K562 (cell line): ENCODE measurements around the gene CSF1. TPM values are rescaled to one million over a fixed set of nuclear protein-coding genes. Genes with fewer than 3 reads are reported as not detected.
A peak's percentile ranks its signal among the peaks of the same experiment; 100 is the strongest.

Source experiments
- ATAC-seq: fragments of 200-7000 bp; cut with Tn5 transposase; 3 replicates; pipeline ENCODE4 v1.9.1; 2020; ENCODE audit warnings: moderate library complexity
- BruUV-seq: library from RNA; stranded (reverse); fragments of 400-500 nt; replicated peaks from 2 replicates; lab custom pipeline; 2021; lab: Mats Ljungman, UMichigan
- CTCF ChIA-PET: fragments of 300-600 bp; formaldehyde crosslinking; extraction: SDS; loops from one replicate; lab custom pipeline; 2021; ENCODE audit warnings: low intra/inter-chr PET ratio; lab: Yijun Ruan, JAX
- POLR2A ChIA-PET: fragments of 300-600, 350-650 bp; sonication (Branson Sonifier 250); formaldehyde crosslinking; extraction: SDS; loops from one replicate; lab custom pipeline; 2021; ENCODE audit warnings: antibody characterized with exemption, inconsistent platforms; lab: Yijun Ruan, JAX
- DNase-seq, 4 experiments: peaks; one replicate each; pipeline versions ENCODE4 v3.0.0 to v3.0.0-alpha.2; 2011 to 2018; ENCODE audit warnings: low spot score in 3 of 4, mixed read lengths in 3 of 4; ENCODE audit errors: extremely low read depth in 1 of 4
- FAIRE-seq: peaks from 2 replicates; lab custom pipeline; 2011; peaks lifted over from hg19 to GRCh38; lab: Jason Lieb, UNC
- H2AFZ ChIP-seq: 2 replicates; pipeline ENCODE4 v1.6.0; 2011; ENCODE audit warnings: low read depth, low read length, control low read depth, inconsistent platforms
- H3K27ac ChIP-seq: fragments of 200-600 bp; 3 replicates; pipeline ENCODE4 v1.8.0; 2011; ENCODE audit warnings: low read depth, mild to moderate bottlenecking, control low read depth, inconsistent platforms, low read length, moderate library complexity, mixed read lengths; ENCODE audit errors: extremely low read depth
- H3K27me3 ChIP-seq, 2 experiments: fragments of 300-600 bp in 1 of 2; 2 replicates in 1 of 2; 3 replicates in 1 of 2; pipeline versions ENCODE4 v1.6.0 to v1.8.0; 2011; ENCODE audit warnings: inconsistent platforms in 2 of 2, low read length in 2 of 2, mild to moderate bottlenecking in 1 of 2, mixed read lengths in 1 of 2, moderate library complexity in 1 of 2; ENCODE audit not compliant: control insufficient read depth in 2 of 2, insufficient read depth in 2 of 2
- H3K36me3 ChIP-seq: fragments of 300-600 bp; 3 replicates; pipeline ENCODE4 v1.8.0; 2011; ENCODE audit warnings: mild to moderate bottlenecking, low read length, inconsistent platforms; ENCODE audit not compliant: control insufficient read depth, insufficient read depth
- H3K4me1 ChIP-seq, 2 experiments: fragments of 200-600 bp in 1 of 2; replicated peaks in 1 of 2; 2 replicates in 1 of 2; 3 replicates in 1 of 2; pipeline versions ENCODE4 v1.5.1 to v1.8.0; 2011; ENCODE audit warnings: inconsistent platforms in 2 of 2, low read length in 2 of 2, mild to moderate bottlenecking in 1 of 2, mixed read lengths in 1 of 2, moderate library complexity in 1 of 2; ENCODE audit not compliant: control insufficient read depth in 2 of 2, insufficient read depth in 2 of 2
- H3K4me2 ChIP-seq: 2 replicates; pipeline ENCODE4 v1.6.1; 2011; ENCODE audit warnings: low read length, control low read depth, inconsistent platforms, mixed read lengths; ENCODE audit not compliant: insufficient read depth
- H3K4me3 ChIP-seq: fragments of 200-600 bp; sonication (generic), shearing (Covaris generic); 2 replicates; pipeline ENCODE4 v1.5.1; 2016; ENCODE audit warnings: control low read depth, inconsistent platforms
- H3K79me2 ChIP-seq: fragments of 200-600 bp; 3 replicates; pipeline ENCODE4 v1.8.0; 2011; ENCODE audit warnings: low read length, inconsistent platforms; ENCODE audit not compliant: control insufficient read depth, insufficient read depth
- H3K9ac ChIP-seq, 2 experiments: 2 replicates each; pipeline versions ENCODE4 v1.6.0 to v1.6.1; 2011; ENCODE audit warnings: low read depth in 2 of 2, low read length in 2 of 2, control low read depth in 1 of 2, inconsistent platforms in 1 of 2, mild to moderate bottlenecking in 1 of 2, mixed read lengths in 1 of 2; ENCODE audit not compliant: insufficient read depth in 1 of 2
- H3K9me1 ChIP-seq: one replicate; pipeline ENCODE4 v1.6.0; 2011; ENCODE audit warnings: inconsistent platforms, mild to moderate bottlenecking, low read length, moderate library complexity; ENCODE audit not compliant: control insufficient read depth, insufficient read depth
- H3K9me3 ChIP-seq: replicated peaks from 2 replicates; pipeline ENCODE4 v1.5.1; 2011; ENCODE audit warnings: low read depth, low read length, inconsistent platforms; ENCODE audit not compliant: control insufficient read depth, insufficient read depth
- H4K20me1 ChIP-seq: replicated peaks from 2 replicates; pipeline ENCODE4 v1.6.1; 2011; ENCODE audit warnings: low read length, inconsistent platforms, mixed read lengths; ENCODE audit not compliant: control insufficient read depth, insufficient read depth
- ARID3A ChIP-seq: IDR thresholded peaks from 2 replicates; pipeline ENCODE4 v1.6.1; 2012; ENCODE audit warnings: low read depth, low read length, improper control_type of control experiment, borderline replicate concordance
- CBFA2T3 ChIP-seq: fragments of 450-650 bp; IDR thresholded peaks from 2 replicates; pipeline ENCODE4 v1.6.1; 2017
- CREM ChIP-seq: IDR thresholded peaks from 2 replicates; pipeline ENCODE4 v1.6.1; 2014; ENCODE audit warnings: antibody characterized with exemption, low read depth
- CTBP1 ChIP-seq: fragments of 450-650 bp; IDR thresholded peaks from 2 replicates; pipeline ENCODE4 v1.6.1; 2016; ENCODE audit warnings: borderline replicate concordance
- EGR1 ChIP-seq: fragments of 450-650 bp; conservative IDR thresholded peaks from 2 replicates; pipeline ENCODE4 v1.6.1; 2017; ENCODE audit warnings: mild to moderate bottlenecking
- GABPB2 ChIP-seq: fragments of 250-450 bp; sonication (Bioruptor Pico); conservative IDR thresholded peaks from 2 replicates; pipeline ENCODE4 v1.5.1; 2021; ENCODE audit warnings: mild to moderate bottlenecking
- HDAC2 ChIP-seq: fragments of 450-650 bp; IDR thresholded peaks from 2 replicates; pipeline ENCODE4 v1.6.1; 2016; ENCODE audit warnings: mild to moderate bottlenecking
- MAFG ChIP-seq: fragments of 450-650 bp; conservative IDR thresholded peaks from 2 replicates; pipeline ENCODE4 v1.6.1; 2016; ENCODE audit warnings: missing genetic modification characterization, missing compliant biosample characterization
- MECOM ChIP-seq: fragments of 250-450 bp; sonication (Bioruptor Pico); IDR thresholded peaks from 2 replicates; pipeline ENCODE4 v1.8.0; 2022; ENCODE audit warnings: inconsistent platforms
- MLX ChIP-seq, 2 experiments: fragments of 450-650 bp in 1 of 2; sonication (generic) in 1 of 2; formaldehyde crosslinking; conservative IDR thresholded peaks; 2 replicates each; pipeline versions ENCODE4 v1.4.0 to v1.8.1; 2020 to 2022; ENCODE audit warnings: mild to moderate bottlenecking in 1 of 2, missing genetic modification reagents in 1 of 2
- MXI1 ChIP-seq: IDR thresholded peaks from 2 replicates; pipeline ENCODE4 v1.6.1; 2011; ENCODE audit warnings: low read depth, mild to moderate bottlenecking, improper control_type of control experiment, low read length
- MYC ChIP-seq, 2 experiments: fragments of 250-450 bp in 1 of 2; sonication (Bioruptor Pico) in 1 of 2; IDR thresholded peaks; 2 replicates each; pipeline versions ENCODE4 v1.5.1 to v1.6.1; 2012 to 2021; ENCODE audit warnings: low read depth in 2 of 2, borderline replicate concordance in 1 of 2, improper control_type of control experiment in 1 of 2, low read length in 1 of 2, mild to moderate bottlenecking in 1 of 2, moderate library complexity in 1 of 2
- SIX5 ChIP-seq, 2 experiments: IDR thresholded peaks; 2 replicates each; pipeline ENCODE4 v1.6.1; 2011; ENCODE audit warnings: low read length in 2 of 2, borderline replicate concordance in 1 of 2, low read depth in 1 of 2, mild to moderate bottlenecking in 1 of 2, moderate library complexity in 1 of 2; ENCODE audit not compliant: insufficient read depth in 1 of 2
- SP2 ChIP-seq: IDR thresholded peaks from 2 replicates; pipeline ENCODE4 v1.6.1; 2011; ENCODE audit warnings: mild to moderate bottlenecking, low read depth, low read length, moderate library complexity; ENCODE audit not compliant: poor library complexity, severe bottlenecking; ENCODE audit errors: extremely low read depth
- TAF9B ChIP-seq: fragments of 450-650 bp; IDR thresholded peaks from 2 replicates; pipeline ENCODE4 v1.6.1; 2018; ENCODE audit warnings: mild to moderate bottlenecking; ENCODE audit not compliant: partially characterized antibody
- TAL1 ChIP-seq: fragments of 450-650 bp; IDR thresholded peaks from 2 replicates; pipeline ENCODE4 v1.6.1; 2016; ENCODE audit warnings: mild to moderate bottlenecking
- TBP ChIP-seq: optimal IDR thresholded peaks from 2 replicates; pipeline ENCODE3; 2011; ENCODE audit warnings: low read depth, low read length, improper control_type of control experiment
- ZFP36 ChIP-seq: fragments of 150-350 bp; IDR thresholded peaks from 2 replicates; pipeline ENCODE4 v1.6.1; 2018; ENCODE audit warnings: low read length, low read depth; ENCODE audit not compliant: partially characterized antibody
- ZNF140 ChIP-seq: fragments of 250-450 bp; sonication (Bioruptor Pico); IDR thresholded peaks from 2 replicates; pipeline ENCODE4 v1.8.0; 2021; ENCODE audit warnings: moderate library complexity, mild to moderate bottlenecking, inconsistent platforms
- WGBS: fragments of 100-300 bp; shearing (Covaris generic); methylation state at CpG from one replicate; pipeline ENCODE4 v1.1.6; 2016; ENCODE audit warnings: low coverage, mixed read lengths; ENCODE audit not compliant: insufficient coverage; ENCODE audit errors: missing lambda C conversion rate; 5-methylcytosine and 5-hydroxymethylcytosine counted together
- in situ Hi-C: fragments of 300-500 bp; cut with MboI; formaldehyde crosslinking; loops from 4 replicates; pipeline ENCODE4 v1.15.0; 2018; ENCODE audit warnings: inconsistent platforms, mixed read lengths
- intact Hi-C: fragments of 100-400 bp; cut with micrococcal nuclease; formaldehyde crosslinking; loops from 2 replicates; pipeline ENCODE4 v1.14.2; 2022
- polyA plus RNA-seq, 8 experiments: library from polyadenylated mRNA; depleted of rRNA in 4 of 8; stranded (reverse) in 5 of 8; unstranded in 3 of 8; fragments of >200 nt; fragmentation: Nextera tagmentation in 2 of 8; fragmentation: Illumina TruSeq in 1 of 8; extraction: Ambion mirVana in 2 of 8; extraction: Trizol in 1 of 8; gene quantifications; 2 replicates each; pipeline versions ENCODE4 v1.2.1 to v1.2.3, GENCODE V29; 2011 to 2014; ENCODE audit warnings: inconsistent platforms in 1 of 8, missing spikeins in 1 of 8
- total RNA-seq, 7 experiments: library from RNA; depleted of rRNA in 6 of 7; stranded (reverse); fragments of >200 nt in 6 of 7; fragmentation: Illumina TruSeq in 2 of 7; extraction: Trizol in 2 of 7; gene quantifications; 2 replicates each; pipeline versions ENCODE4 v1.2.1 to v1.2.3, GENCODE V29; 2011 to 2021; ENCODE audit warnings: low replicate concordance in 1 of 7

CSF1 gene
- total and polyA plus RNA-seq, 9 of the 15 experiments (the other 6 are each of a cell fraction or from before 2014, with no cell fraction given): 0.18 to 11.8 (median 2.8) TPM

GRCh38 chr1:109864047-109864822 is 46.4 kb upstream of the CSF1 start:
- no peaks in the 10 kb centered on the region for H3K9me3 ChIP-seq
- H3K9ac ChIP-seq: peak overlapping the region; percentile 30 to 32; a peak in 3 of 4 replicates
- peak overlapping the region; percentile 65 for H3K4me2 ChIP-seq
- FAIRE-seq (peak; percentile 79), DNase-seq (peak; percentile 42 to 82 (median 52)), ATAC-seq (peak; percentile 97)
- H3K4me1 ChIP-seq: peaks cover 6 to 13% of the 10 kb centered on the region in 2 experiments; a peak in 3 of 5 replicates
- H3K27me3 ChIP-seq: no peaks in the 10 kb centered on the region
- no peak overlapping the region for H3K4me3 ChIP-seq
- no peaks in the 10 kb centered on the region for H3K79me2 ChIP-seq
- no TSS peak for BruUV-seq
- WGBS: 8% methylated on average over 5 of the region's 5 CpGs
- H3K9me1 ChIP-seq: no peaks in the 10 kb centered on the region
- intact Hi-C loops: loop anchor here (5.0 kb wide), 1 partner anchor 42 kb away; no protein-coding TSS in a partner anchor
- H2AFZ ChIP-seq: peak overlapping the region; percentile 89
- no peaks in the 10 kb centered on the region for H3K36me3 ChIP-seq
- CTCF ChIA-PET: interaction anchor here (0.7 kb wide), 1 partner anchor 67 kb away, joined by 4 read pairs; no protein-coding TSS in a partner anchor
- in situ Hi-C loops: no loop called here
- POLR2A ChIA-PET: interaction anchor here (0.9 to 1.5 kb wide), 4 partner anchors 12 to 21 kb away, joined by 3 to 4 read pairs (median 4); no protein-coding TSS in a partner anchor
- no peaks in the 10 kb centered on the region for H4K20me1 ChIP-seq
- peak overlapping the region; percentile 42; the same call in 2 of the 3 replicates for H3K27ac ChIP-seq
- TF ChIP-seq GABPB2 (CRISPR knock-in tag) (0 out of 2 replicates have a peak, but pooled peaks have one; percentile 35), TAL1 (peak; percentile 37; the same call in 1 of the 2 replicates), ARID3A (peak; percentile 83; the same call in 1 of the 2 replicates), CREM (0 out of 2 replicates have a peak, but pooled peaks have one; percentile 18), MXI1 (peak; percentile 38; the same call in 1 of the 2 replicates), MECOM (CRISPR knock-in tag) (no peak), HDAC2 (no peak; the same call in 1 of the 2 replicates), MAFG (peak; percentile 27; the same call in 1 of the 2 replicates), CTBP1 (peak; percentile 45; the same call in 1 of the 2 replicates), MLX (CRISPR knock-in tag; conservative IDR thresholded peaks at IDR 0.05) (0 out of 4 replicates have a peak, but pooled peaks of 1 of the 2 experiments have one; percentile 10), SP2 (no peak), TBP (peak; percentile 18), EGR1 (0 out of 2 replicates have a peak, but pooled peaks have one; percentile 25), ZNF140 (no peak), CBFA2T3 (peak; percentile 76), SIX5 (IDR thresholded peaks at IDR 0.05; ENCODE audit: borderline replicate concordance in 1 of 2, insufficient read depth in 1 of 2, low read depth in 1 of 2, low read length in 2 of 2) (0 out of 4 replicates have a peak, but pooled peaks of 1 of the 2 experiments have one; percentile 34), TAF9B (no peak), ZFP36 (peak; percentile 55), MYC (IDR thresholded peaks at IDR 0.05; ENCODE audit: low read depth, low read length) (0 out of 2 replicates have a peak, but pooled peaks have one; percentile 25), MYC (CRISPR knock-in tag; IDR thresholded peaks at IDR 0.05; ENCODE audit: borderline replicate concordance, low read depth) (no peak)
